Naive thymus-derived CD4-positive, alpha-beta T cell (primary cell): ENCODE data around the gene CRACR2B. TPM values are rescaled to one million over a fixed set of nuclear protein-coding genes. Genes with fewer than 3 reads are reported as not detected.

Experiments
- ATAC-seq: fragments of 150-1000 bp; cut with Tn5 transposase; 2 replicates; pipeline ENCODE4 v1.10.0; 2021; ENCODE audit warnings: mild to moderate bottlenecking, moderate library complexity
- CTCF ChIA-PET: fragments of 350-600 bp; sonication (Branson Sonifier 250); formaldehyde crosslinking; loops from one replicate; lab custom pipeline; 2021; ENCODE audit warnings: antibody characterized with exemption; lab: Charles Lee
- POLR2A ChIA-PET: fragments of 350-600 bp; sonication (Branson Sonifier 250); formaldehyde crosslinking; loops from one replicate; lab custom pipeline; 2021; ENCODE audit warnings: antibody characterized with exemption, inconsistent platforms; lab: Charles Lee
- DNase-seq, 9 donors: peaks; one replicate each; pipeline versions ENCODE4 v3.0.0 to v3.0.0-alpha.2; 2020 to 2022; ENCODE audit warnings: mixed read lengths in 1 of 9
- H3K27ac ChIP-seq: one replicate; pipeline ENCODE4 v1.7.0; 2013; ENCODE audit warnings: mild to moderate bottlenecking, low read depth, low read length, moderate library complexity
- H3K27me3 ChIP-seq, 2 donors: one replicate each; pipeline ENCODE4 v1.7.0; 2013; ENCODE audit warnings: low read length in 2 of 2, mild to moderate bottlenecking in 2 of 2, moderate library complexity in 2 of 2; ENCODE audit not compliant: control insufficient read depth in 2 of 2, insufficient read depth in 2 of 2
- H3K36me3 ChIP-seq, 3 experiments: 1 replicate in 2 of 3; 2 replicates in 1 of 3; pipeline ENCODE4 v1.7.0; 2013; ENCODE audit warnings: low read length in 3 of 3, mild to moderate bottlenecking in 3 of 3, moderate library complexity in 1 of 3; ENCODE audit not compliant: insufficient read depth in 3 of 3, control insufficient read depth in 2 of 3
- H3K4me1 ChIP-seq, 2 donors: one replicate each; pipeline ENCODE4 v1.7.0; 2013; ENCODE audit warnings: low read length in 2 of 2, mild to moderate bottlenecking in 2 of 2, moderate library complexity in 1 of 2; ENCODE audit not compliant: control insufficient read depth in 2 of 2, insufficient read depth in 2 of 2
- H3K4me3 ChIP-seq: 2 replicates; pipeline ENCODE4 v1.7.0; 2013; ENCODE audit warnings: mild to moderate bottlenecking, low read length
- H3K9me3 ChIP-seq, 3 experiments: 1 replicate in 2 of 3; 2 replicates in 1 of 3; pipeline ENCODE4 v1.7.0; 2013; ENCODE audit warnings: low read length in 3 of 3; ENCODE audit not compliant: control insufficient read depth in 2 of 3
- H3K27ac Mint-ChIP-seq, 9 donors: one replicate each; pipeline ENCODE4 v1.8.0; 2020 to 2022; ENCODE audit warnings: mixed read lengths in 9 of 9, mild to moderate bottlenecking in 8 of 9, moderate library complexity in 5 of 9, inconsistent platforms in 2 of 9
- H3K27me3 Mint-ChIP-seq, 5 donors: one replicate each; pipeline ENCODE4 v1.8.0; 2021 to 2022; ENCODE audit warnings: mixed read lengths in 5 of 5, mild to moderate bottlenecking in 1 of 5
- H3K36me3 Mint-ChIP-seq, 5 donors: one replicate each; pipeline ENCODE4 v1.8.0; 2020 to 2022; ENCODE audit warnings: mixed read lengths in 5 of 5, mild to moderate bottlenecking in 3 of 5, inconsistent platforms in 1 of 5
- H3K4me1 Mint-ChIP-seq, 7 donors: one replicate each; pipeline ENCODE4 v1.8.0; 2020 to 2022; ENCODE audit warnings: mixed read lengths in 7 of 7, mild to moderate bottlenecking in 3 of 7, inconsistent platforms in 1 of 7
- H3K4me3 Mint-ChIP-seq, 10 donors: one replicate each; pipeline ENCODE4 v1.8.0; 2020 to 2022; ENCODE audit warnings: mild to moderate bottlenecking in 10 of 10, mixed read lengths in 10 of 10, moderate library complexity in 6 of 10, inconsistent platforms in 2 of 10
- H3K9me3 Mint-ChIP-seq, 11 donors: one replicate each; pipeline ENCODE4 v1.8.0; 2020 to 2022; ENCODE audit warnings: mixed read lengths in 11 of 11, mild to moderate bottlenecking in 4 of 11, inconsistent platforms in 1 of 11, moderate library complexity in 1 of 11
- intact Hi-C, 2 donors: fragments of 100-400 bp; cut with micrococcal nuclease; formaldehyde crosslinking; loops; one replicate each; pipeline ENCODE4 v1.15.1; 2023
- polyA plus RNA-seq, 2 donors: library from polyadenylated mRNA; unstranded; fragments of 300-500 nt; fragmentation: Illumina TruSeq; gene quantifications; one replicate each; pipeline ENCODE4 v1.2.3, GENCODE V29; 2021
- total RNA-seq, 6 experiments: library from RNA in 5 of 6; stranded (reverse) in 5 of 6; gene quantifications; 1 replicate in 5 of 6; 2 replicates in 1 of 6; pipeline ENCODE4 v1.2.3 and lab custom pipeline; 2021 to 2026

The CRACR2B gene
- total and polyA plus RNA-seq, 7 experiments from 2014 or later, result 0.62 to 3.9 (median 2.0) TPM; not detected in 3

- H3K4me1 ChIP-seq, result peaks cover 10 to 33% of the 10 kb centered on the region in 2 donors
- no peaks in the 10 kb centered on the region for H3K9me3 ChIP-seq
- no peak overlapping the region for H3K27ac ChIP-seq
- no peak overlapping the region for H3K4me3 ChIP-seq
- Mint-ChIP-seq H3K27me3 (peaks cover 9 to 37% (median 12%) of the 10 kb centered on the region in 5 donors), H3K27ac (peak overlapping the region in 2 of 9 donors; percentile 15 to 23), H3K9me3 (no peaks in the 10 kb centered on the region), H3K4me3 (peak overlapping the region; percentile 47 to 69 (median 57)), H3K4me1 (peaks cover 5 to 27% (median 23%) of the 10 kb centered on the region in 7 donors), H3K36me3 (peaks cover 0 to 4% (median 0%) of the 10 kb centered on the region in 5 donors)
- ATAC-seq (no peak), DNase-seq (no peak)
- peaks cover 0 to 19% (median 0%) of the 10 kb centered on the region in 3 experiments for H3K36me3 ChIP-seq
- ChIA-PET CTCF (no interaction called here), POLR2A (interaction anchor here (0.8 to 7.8 kb wide), 4 partner anchors 9 to 25 kb away, joined by 3 to 79 read pairs (median 8); partner anchors contain the start of genes PNPLA2, POLR2L, RPLP2 and TSPAN4)
- peaks cover 0 to 6% of the 10 kb centered on the region in 2 donors for H3K27me3 ChIP-seq
- intact Hi-C loops, result no loop called here
Observed at GRCh38 chr11:833849-834311, 6.2 kb downstream of the CRACR2B start.

GRCh38 chr11:834371-835316, 6.9 kb downstream of the CRACR2B start:
- Mint-ChIP-seq H3K4me3 (peak overlapping the region in 9 of 10 donors; percentile 47 to 69 (median 58)), H3K36me3 (peaks cover 0 to 4% (median 0%) of the 10 kb centered on the region in 5 donors), H3K4me1 (peaks cover 5 to 20% (median 17%) of the 10 kb centered on the region in 7 donors), H3K9me3 (no peaks in the 10 kb centered on the region), H3K27ac (peak overlapping the region in 2 of 9 donors; percentile 23 to 56), H3K27me3 (peaks cover 4 to 30% (median 9%) of the 10 kb centered on the region in 5 donors)
- POLR2A ChIA-PET, result interaction anchor here (0.5 to 2.1 kb wide), 5 partner anchors 8 to 153 kb away, joined by 3 to 11 read pairs (median 5); partner anchors contain the start of genes PNPLA2, POLR2L, RPLP2 and TSPAN4
- peaks cover 0 to 27% (median 0%) of the 10 kb centered on the region in 3 experiments for H3K36me3 ChIP-seq
- peaks cover 0 to 4% of the 10 kb centered on the region in 2 donors for H3K27me3 ChIP-seq
- no peak overlapping the region for H3K4me3 ChIP-seq
- DNase-seq, result no peak
- CTCF ChIA-PET, result interaction anchor here (0.7 kb wide), 1 partner anchor 519 kb away, joined by 3 read pairs; no protein-coding TSS in a partner anchor
- intact Hi-C loops, result no loop called here
- no peaks in the 10 kb centered on the region for H3K9me3 ChIP-seq
- no peak overlapping the region for H3K27ac ChIP-seq
- H3K4me1 ChIP-seq, result peaks cover 6 to 25% of the 10 kb centered on the region in 2 donors
- no peak for ATAC-seq

GRCh38 chr11:836274-836673, 8.6 kb downstream of the CRACR2B start:
- Histone ChIP-seq H3K36me3 (peaks cover 0 to 35% (median 0%) of the 10 kb centered on the region in 3 experiments), H3K27me3 (no peaks in the 10 kb centered on the region), H3K9me3 (no peaks in the 10 kb centered on the region), H3K4me3 (no peak overlapping the region), H3K4me1 (peaks cover 15 to 17% of the 10 kb centered on the region in 2 donors), H3K27ac (no peak overlapping the region)
- Mint-ChIP-seq H3K27ac (no peak overlapping the region), H3K27me3 (peaks cover 0 to 17% (median 7%) of the 10 kb centered on the region in 5 donors), H3K36me3 (peaks cover 0 to 4% (median 0%) of the 10 kb centered on the region in 5 donors), H3K4me1 (peaks cover 5 to 29% (median 21%) of the 10 kb centered on the region in 7 donors), H3K9me3 (no peaks in the 10 kb centered on the region), H3K4me3 (no peak overlapping the region)
- DNase-seq, result no peak
- ChIA-PET POLR2A (interaction anchor here (2.1 kb wide), 1 partner anchor 17 kb away, joined by 8 read pairs; the partner anchor contains the start of gene PNPLA2), CTCF (no interaction called here)
- ATAC-seq, result no peak
- intact Hi-C loops, result no loop called here

- peaks cover 0 to 4% (median 0%) of the 10 kb centered on the region in 5 donors for H3K36me3 Mint-ChIP-seq
- no peaks in the 10 kb centered on the region for H3K9me3 ChIP-seq
- peaks cover 0 to 35% (median 0%) of the 10 kb centered on the region in 3 experiments for H3K36me3 ChIP-seq
- H3K4me1 Mint-ChIP-seq, result peaks cover 5 to 30% (median 20%) of the 10 kb centered on the region in 7 donors
- DNase-seq (no peak), ATAC-seq (no peak)
- no peak overlapping the region for H3K27ac ChIP-seq
- H3K27me3 ChIP-seq, result no peaks in the 10 kb centered on the region
- no peaks in the 10 kb centered on the region for H3K9me3 Mint-ChIP-seq
- H3K4me3 Mint-ChIP-seq, result no peak overlapping the region
- POLR2A ChIA-PET, result interaction anchor here (0.6 to 2.2 kb wide), 3 partner anchors 17 to 19 kb away, joined by 3 to 9 read pairs (median 8); partner anchors contain the start of gene PNPLA2
- peaks cover 0 to 13% (median 2%) of the 10 kb centered on the region in 5 donors for H3K27me3 Mint-ChIP-seq
- peaks cover 15 to 19% of the 10 kb centered on the region in 2 donors for H3K4me1 ChIP-seq
- H3K4me3 ChIP-seq, result no peak overlapping the region
- intact Hi-C loops, result no loop called here
- CTCF ChIA-PET, result no interaction called here
- H3K27ac Mint-ChIP-seq, result no peak overlapping the region
Observed at GRCh38 chr11:836700-837099, 9.0 kb downstream of the CRACR2B start.

- no peaks in the 10 kb centered on the region for H3K9me3 ChIP-seq
- peaks cover 10 to 17% of the 10 kb centered on the region in 2 donors for H3K4me1 ChIP-seq
- ChIA-PET CTCF (no interaction called here), POLR2A (interaction anchor here (0.6 to 2.2 kb wide), 2 partner anchors 18 to 20 kb away, joined by 3 to 9 read pairs; partner anchors contain the start of gene PNPLA2)
- ATAC-seq (peak; percentile 19), DNase-seq (no peak)
- peaks cover 0 to 38% (median 0%) of the 10 kb centered on the region in 3 experiments for H3K36me3 ChIP-seq
- H3K27ac Mint-ChIP-seq, result no peak overlapping the region
- no peaks in the 10 kb centered on the region for H3K27me3 ChIP-seq
- no peak overlapping the region for H3K27ac ChIP-seq
- intact Hi-C loops, result no loop called here
- H3K4me3 Mint-ChIP-seq, result no peak overlapping the region
- H3K27me3 Mint-ChIP-seq, result peaks cover 0 to 8% (median 0%) of the 10 kb centered on the region in 5 donors
- peaks cover 0 to 4% (median 0%) of the 10 kb centered on the region in 5 donors for H3K36me3 Mint-ChIP-seq
- no peak overlapping the region for H3K4me3 ChIP-seq
- peaks cover 5 to 28% (median 20%) of the 10 kb centered on the region in 7 donors for H3K4me1 Mint-ChIP-seq
- H3K9me3 Mint-ChIP-seq, result no peaks in the 10 kb centered on the region
Observed at GRCh38 chr11:837189-837989, 9.7 kb downstream of the CRACR2B start.
